BLaER1 treated with 17β-estradiol and CSF1 and Interleukin-3, amounts not matched to agents 10 nM and 100 nM (cell line): ENCODE results near the gene NRGN.
A peak's percentile ranks its signal among the peaks of the same experiment; 100 is the strongest.

Source experiments
- H3K27ac ChIP-seq, 11 experiments: shearing (Covaris generic); formaldehyde crosslinking; 2 replicates each; pipeline ENCODE4 v1.8.1; 2022
- H3K27me3 ChIP-seq, 11 experiments: shearing (Covaris generic); formaldehyde crosslinking; 2 replicates each; pipeline ENCODE4 v1.8.1; 2022
- H3K36me3 ChIP-seq, 11 experiments: shearing (Covaris generic); formaldehyde crosslinking; 2 replicates each; pipeline ENCODE4 v1.8.1; 2022
- H3K4me1 ChIP-seq, 10 experiments: shearing (Covaris generic); formaldehyde crosslinking; 2 replicates each; pipeline ENCODE4 v1.8.1; 2022
- H3K4me2 ChIP-seq, 11 experiments: shearing (Covaris generic); formaldehyde crosslinking; 2 replicates each; pipeline ENCODE4 v1.8.1; 2022
- H3K4me3 ChIP-seq, 10 experiments: shearing (Covaris generic); formaldehyde crosslinking; 2 replicates each; pipeline ENCODE4 v1.8.1; 2022
- H3K9ac ChIP-seq, 11 experiments: shearing (Covaris generic); formaldehyde crosslinking; 2 replicates each; pipeline ENCODE4 v1.8.1; 2022
- H3K9me3 ChIP-seq, 11 experiments: shearing (Covaris generic); formaldehyde crosslinking; replicated peaks in 1 of 11; 2 replicates each; pipeline ENCODE4 v1.8.1; 2022
- H4K20me1 ChIP-seq, 11 experiments: shearing (Covaris generic); formaldehyde crosslinking; 2 replicates each; pipeline ENCODE4 v1.8.1; 2022
- Cebpa-rat ChIP-seq, 11 experiments: shearing (Covaris generic); IDR thresholded peaks; 2 replicates each; pipeline ENCODE4 v1.8.1; 2022

Gene NRGN

GRCh38 chr11:124729571-124729970 is 10.2 kb upstream of the NRGN start:
- peaks cover 29 to 75% (median 42%) of the 10 kb centered on the region in 10 experiments for H3K4me1 ChIP-seq
- H3K36me3 ChIP-seq: no peaks in the 10 kb centered on the region
- H3K4me2 ChIP-seq: 0 out of 22 replicates have a peak overlapping the region, but pooled peaks of 1 of the 11 experiments have one; percentile 3
- H4K20me1 ChIP-seq: no peaks in the 10 kb centered on the region
- no peak for TF ChIP-seq Cebpa-rat (IDR thresholded peaks at IDR 0.05)
- no peaks in the 10 kb centered on the region for H3K27me3 ChIP-seq
- H3K4me3 ChIP-seq: no peak overlapping the region
- no peak overlapping the region for H3K27ac ChIP-seq
- H3K9ac ChIP-seq: no peak overlapping the region
- H3K9me3 ChIP-seq: no peaks in the 10 kb centered on the region

GRCh38 chr11:124732230-124732629 is 7.5 kb upstream of the NRGN start:
- no peaks in the 10 kb centered on the region for H3K27me3 ChIP-seq
- TF ChIP-seq Cebpa-rat (IDR thresholded peaks at IDR 0.05): no peak
- H3K27ac ChIP-seq: peak overlapping the region in 4 of 11 experiments; percentile 18 to 40 (median 32); a peak in 6 of 22 replicates
- no peaks in the 10 kb centered on the region for H3K36me3 ChIP-seq
- H3K4me1 ChIP-seq: peaks cover 16 to 68% (median 31%) of the 10 kb centered on the region in 10 experiments
- H3K9ac ChIP-seq: no peak overlapping the region
- no peaks in the 10 kb centered on the region for H3K9me3 ChIP-seq
- H3K4me2 ChIP-seq: peak overlapping the region in 5 of 11 experiments; percentile 58 to 79 (median 72); a peak in 10 of 22 replicates
- no peaks in the 10 kb centered on the region for H4K20me1 ChIP-seq
- no peak overlapping the region for H3K4me3 ChIP-seq

- H3K36me3 ChIP-seq: no peaks in the 10 kb centered on the region
- peaks cover 0 to 5% (median 0%) of the 10 kb centered on the region in 11 experiments; a peak in 1 of 22 replicates for H3K27me3 ChIP-seq
- H4K20me1 ChIP-seq: peaks cover 0 to 13% (median 3%) of the 10 kb centered on the region in 11 experiments; a peak in 9 of 22 replicates
- H3K9ac ChIP-seq: peak overlapping the region in 3 of 11 experiments; percentile 23 to 40 (median 24); a peak in 4 of 22 replicates
- H3K4me2 ChIP-seq: peak overlapping the region; percentile 61 to 93 (median 76)
- TF ChIP-seq Cebpa-rat (IDR thresholded peaks at IDR 0.05): peak in 7 of 11 experiments; percentile 19 to 76 (median 63); a peak in 10 of 22 replicates
- H3K4me3 ChIP-seq: peak overlapping the region in 1 of 10 experiments; percentile 41; a peak in 2 of 20 replicates
- H3K4me1 ChIP-seq: peaks cover 42 to 77% (median 51%) of the 10 kb centered on the region in 10 experiments
- no peaks in the 10 kb centered on the region for H3K9me3 ChIP-seq
- H3K27ac ChIP-seq: peak overlapping the region in 7 of 11 experiments; percentile 27 to 67 (median 36); a peak in 14 of 22 replicates
These were observed 3.0 kb upstream of the NRGN start for GRCh38 chr11:124736736-124737135.

- Histone ChIP-seq H3K36me3 (peaks cover 0 to 2% (median 0%) of the 10 kb centered on the region in 11 experiments; a peak in 1 of 22 replicates), H3K27ac (peak overlapping the region in 4 of 11 experiments; percentile 27 to 67 (median 60); a peak in 4 of 22 replicates), H3K27me3 (peaks cover 0 to 5% (median 0%) of the 10 kb centered on the region in 11 experiments; a peak in 1 of 22 replicates), H3K9me3 (no peaks in the 10 kb centered on the region), H4K20me1 (peaks cover 0 to 21% (median 12%) of the 10 kb centered on the region in 11 experiments; a peak in 10 of 22 replicates), H3K4me2 (peak overlapping the region; percentile 61 to 93 (median 76); a peak in 21 of 22 replicates), H3K9ac (no peak overlapping the region), H3K4me3 (no peak overlapping the region), H3K4me1 (peaks cover 45 to 77% (median 53%) of the 10 kb centered on the region in 10 experiments)
- no peak for TF ChIP-seq Cebpa-rat (IDR thresholded peaks at IDR 0.05)
These were observed 2.0 kb upstream of the NRGN start for GRCh38 chr11:124737638-124738305.

GRCh38 chr11:124738713-124739478 is 846 bp upstream of the NRGN start:
- Histone ChIP-seq H3K27me3 (peaks cover 0 to 5% (median 0%) of the 10 kb centered on the region in 11 experiments; a peak in 1 of 22 replicates), H3K4me3 (peak overlapping the region in 1 of 10 experiments; percentile 72; a peak in 2 of 20 replicates)

GRCh38 chr11:124740277-124740882 is 638 bp downstream of the NRGN start:
- H3K36me3 ChIP-seq: peaks cover 0 to 6% (median 0%) of the 10 kb centered on the region in 11 experiments; a peak in 2 of 22 replicates
- no peak for TF ChIP-seq Cebpa-rat (IDR thresholded peaks at IDR 0.05)
- peaks cover 49 to 79% (median 56%) of the 10 kb centered on the region in 10 experiments for H3K4me1 ChIP-seq
- peaks cover 0 to 47% (median 16%) of the 10 kb centered on the region in 11 experiments; a peak in 10 of 22 replicates for H4K20me1 ChIP-seq
- no peaks in the 10 kb centered on the region for H3K9me3 ChIP-seq
- H3K27me3 ChIP-seq: peaks cover 0 to 5% (median 0%) of the 10 kb centered on the region in 11 experiments; a peak in 1 of 22 replicates
- peak overlapping the region; percentile 64 to 81 (median 71) for H3K4me3 ChIP-seq
- H3K4me2 ChIP-seq: peak overlapping the region; percentile 84 to 98 (median 93)
- peak overlapping the region; percentile 64 to 78 (median 74); a peak in 21 of 22 replicates for H3K9ac ChIP-seq
- peak overlapping the region in 7 of 11 experiments; percentile 26 to 72 (median 52); a peak in 13 of 22 replicates for H3K27ac ChIP-seq

More at GRCh38 chr11:124738713-124739478, 846 bp upstream of the NRGN start:
- no peak overlapping the region for H3K27ac ChIP-seq
- peak overlapping the region; percentile 84 to 98 (median 93) for H3K4me2 ChIP-seq
- peaks cover 45 to 75% (median 52%) of the 10 kb centered on the region in 10 experiments for H3K4me1 ChIP-seq
- peaks cover 0 to 6% (median 0%) of the 10 kb centered on the region in 11 experiments; a peak in 1 of 22 replicates for H3K36me3 ChIP-seq
- no peak for TF ChIP-seq Cebpa-rat (IDR thresholded peaks at IDR 0.05)
- no peak overlapping the region for H3K9ac ChIP-seq
- H3K9me3 ChIP-seq: no peaks in the 10 kb centered on the region
- peaks cover 0 to 32% (median 16%) of the 10 kb centered on the region in 11 experiments; a peak in 10 of 22 replicates for H4K20me1 ChIP-seq

GRCh38 chr11:124742555-124742954 is 2.8 kb downstream of the NRGN start:
- H3K27me3 ChIP-seq: peaks cover 0 to 5% (median 0%) of the 10 kb centered on the region in 11 experiments; a peak in 2 of 22 replicates
- H3K4me1 ChIP-seq: peaks cover 43 to 78% (median 55%) of the 10 kb centered on the region in 10 experiments
- peak overlapping the region in 6 of 11 experiments; percentile 8 to 93 (median 84); a peak in 9 of 22 replicates for H3K4me2 ChIP-seq
- TF ChIP-seq Cebpa-rat (IDR thresholded peaks at IDR 0.05): no peak
- H3K27ac ChIP-seq: no peak overlapping the region
- peaks cover 0 to 50% (median 16%) of the 10 kb centered on the region in 11 experiments; a peak in 10 of 22 replicates for H4K20me1 ChIP-seq
- H3K36me3 ChIP-seq: peaks cover 0 to 6% (median 0%) of the 10 kb centered on the region in 11 experiments; a peak in 2 of 22 replicates
- no peak overlapping the region for H3K9ac ChIP-seq
- H3K4me3 ChIP-seq: no peak overlapping the region; a peak in 1 of 20 replicates
- H3K9me3 ChIP-seq: no peaks in the 10 kb centered on the region

GRCh38 chr11:124743050-124743449 is 3.3 kb downstream of the NRGN start:
- Histone ChIP-seq H3K4me1 (peaks cover 41 to 78% (median 57%) of the 10 kb centered on the region in 10 experiments), H3K9me3 (no peaks in the 10 kb centered on the region), H3K27me3 (peaks cover 0 to 5% (median 0%) of the 10 kb centered on the region in 11 experiments; a peak in 2 of 22 replicates), H3K36me3 (peaks cover 0 to 6% (median 0%) of the 10 kb centered on the region in 11 experiments; a peak in 2 of 22 replicates), H3K4me2 (peak overlapping the region in 5 of 11 experiments; percentile 8 to 90 (median 84); a peak in 8 of 22 replicates), H4K20me1 (peaks cover 0 to 50% (median 16%) of the 10 kb centered on the region in 11 experiments; a peak in 10 of 22 replicates), H3K4me3 (no peak overlapping the region), H3K27ac (no peak overlapping the region), H3K9ac (no peak overlapping the region)
- no peak for TF ChIP-seq Cebpa-rat (IDR thresholded peaks at IDR 0.05)
